NT2/D1 (cell line): ENCODE measurements around the gene EPHA6.

Experiments
- SUZ12 ChIP-seq: IDR thresholded peaks from 2 replicates; pipeline ENCODE4 v1.6.1; 2011; ENCODE audit not compliant: insufficient read length, insufficient read depth; ENCODE audit errors: extremely low read depth
- ZNF274 ChIP-seq: IDR thresholded peaks from 2 replicates; pipeline ENCODE4 v1.6.1; 2011; ENCODE audit warnings: mild to moderate bottlenecking, low read depth, low read length

- TF ChIP-seq SUZ12 = no peak
- no peak for TF ChIP-seq ZNF274
Measured at GRCh38 chr3:97763586-97764406, 949.4 kb downstream of the EPHA6 start.
